GM19395 (cell line): ENCODE results near the gene PLXDC1.

Experiments
- ATAC-seq: cut with Tn5 transposase; IDR thresholded peaks from one replicate; pipeline ENCODE4 v1.9.1; 2021; ENCODE audit warnings: mild to moderate bottlenecking, moderate library complexity; ENCODE audit not compliant: unreplicated experiment

PLXDC1 gene

DNA sequence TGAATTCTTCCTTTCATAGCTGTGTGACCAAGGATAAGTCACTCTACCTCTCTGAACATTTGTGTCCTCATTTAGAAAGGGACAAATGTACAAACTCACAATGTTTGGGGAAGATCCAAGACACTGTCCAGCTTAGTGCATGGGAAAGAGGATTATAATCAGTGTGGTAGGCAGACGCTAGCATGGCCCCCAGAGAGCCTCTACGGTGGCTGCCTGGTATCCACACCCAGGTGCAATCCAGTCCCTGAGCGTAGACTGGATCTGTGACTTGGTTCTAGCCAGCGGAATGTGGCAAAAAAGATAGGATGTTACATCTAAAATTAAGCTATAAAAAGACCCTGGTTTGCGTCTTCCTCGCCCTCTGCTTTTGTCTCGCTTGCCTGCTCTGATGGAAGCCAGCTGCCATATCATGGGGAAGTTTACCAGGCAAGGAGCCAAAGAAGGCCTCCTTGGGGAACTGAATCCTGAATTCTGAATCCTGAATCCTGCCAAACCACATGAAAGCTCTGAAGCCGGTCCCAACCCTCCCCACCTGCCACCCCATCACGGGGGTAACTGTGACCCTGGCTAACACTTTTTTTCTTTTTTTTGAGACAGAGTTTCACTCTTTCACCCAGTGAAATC lies 51.7 kb downstream of the PLXDC1 start:
- ATAC-seq: no peak

DNA sequence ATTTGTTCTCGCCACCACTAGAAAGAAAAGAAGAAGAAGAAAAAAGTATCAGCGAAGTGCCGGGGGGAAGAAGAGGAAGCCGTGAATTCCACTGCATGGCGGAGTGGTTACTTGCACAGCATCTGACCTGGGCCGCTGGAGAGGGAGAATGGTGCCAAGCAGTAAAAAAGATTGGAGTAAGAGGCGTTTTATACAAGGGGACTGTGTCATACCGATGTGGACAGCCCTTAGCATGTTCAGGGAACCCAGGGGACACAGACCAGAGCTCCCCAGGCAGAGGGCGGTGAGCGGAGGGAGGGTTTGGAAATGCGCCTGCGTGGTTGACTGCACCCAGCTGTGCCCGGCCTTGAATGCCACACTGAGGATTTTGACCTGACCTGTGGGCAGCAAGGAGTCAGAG lies 52.8 kb downstream of the PLXDC1 start:
- ATAC-seq: no peak

DNA sequence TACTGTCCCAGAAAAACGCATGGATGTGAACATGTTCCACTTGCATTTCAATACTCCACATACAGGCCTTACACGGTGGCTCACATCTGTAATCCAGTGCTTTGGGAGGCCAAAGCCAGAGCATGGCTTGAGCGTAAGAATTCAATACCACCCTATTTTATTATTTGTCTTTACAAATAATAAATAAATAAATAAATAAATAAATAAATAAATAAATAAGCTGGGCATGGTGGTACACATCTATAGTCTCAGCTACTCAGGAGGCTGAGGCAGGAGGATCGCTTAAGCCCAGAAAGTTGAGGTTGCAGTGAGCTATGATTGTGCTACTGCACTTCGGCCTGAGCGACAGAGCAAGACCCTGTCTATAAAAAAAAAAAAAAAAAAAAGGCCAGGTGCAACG lies 53.9 kb downstream of the PLXDC1 start:
- no peak for ATAC-seq

DNA sequence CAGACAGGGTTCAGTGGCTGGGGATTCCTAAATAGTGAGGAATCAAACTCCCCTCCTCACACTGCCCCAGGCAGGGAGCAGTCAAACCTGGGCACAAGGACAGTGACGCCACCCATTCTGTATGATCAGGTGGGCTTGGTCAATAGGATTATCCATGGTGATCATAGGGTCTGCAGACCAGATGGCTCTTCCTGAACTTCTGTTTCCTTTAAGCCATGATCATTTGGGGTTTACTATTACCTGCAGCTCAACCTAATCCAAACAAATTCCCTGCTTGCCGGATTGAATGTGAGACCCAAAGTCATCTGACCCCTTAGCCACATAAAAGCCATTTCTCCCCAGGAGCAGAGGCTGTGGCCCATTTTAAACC lies 54.3 kb downstream of the PLXDC1 start:
- ATAC-seq: no peak

DNA sequence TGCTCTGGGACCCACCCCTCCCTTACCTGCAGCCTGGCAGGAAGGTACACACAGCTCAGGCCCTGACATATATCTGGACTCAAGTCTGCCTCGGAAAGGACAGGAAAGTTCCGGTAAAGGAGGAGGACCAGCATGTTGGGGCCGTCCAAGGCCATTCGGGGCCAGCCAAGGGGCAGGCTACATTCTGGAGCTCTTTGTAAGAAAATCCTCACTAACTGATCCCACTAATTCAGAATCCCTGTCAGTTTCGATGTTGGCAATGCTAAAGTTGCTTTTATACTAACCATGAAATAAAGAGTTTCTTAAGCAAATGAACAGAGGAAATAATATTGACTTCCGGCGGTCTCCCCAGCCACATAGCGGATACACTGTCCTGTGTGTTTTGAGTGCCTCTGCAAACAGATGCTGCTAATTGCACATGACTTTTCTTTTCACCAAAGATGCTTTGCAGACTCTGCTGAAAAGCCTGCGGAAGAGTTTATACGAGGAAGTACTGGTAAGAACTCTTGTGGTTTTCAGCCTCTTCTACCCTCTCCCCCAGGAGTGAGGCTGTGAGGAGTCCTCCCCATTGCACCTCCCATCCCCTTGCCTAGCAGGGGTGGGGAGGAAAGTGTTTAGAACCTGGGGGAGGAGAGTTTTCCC lies 54.8 kb downstream of the PLXDC1 start:
- ATAC-seq: no peak

DNA sequence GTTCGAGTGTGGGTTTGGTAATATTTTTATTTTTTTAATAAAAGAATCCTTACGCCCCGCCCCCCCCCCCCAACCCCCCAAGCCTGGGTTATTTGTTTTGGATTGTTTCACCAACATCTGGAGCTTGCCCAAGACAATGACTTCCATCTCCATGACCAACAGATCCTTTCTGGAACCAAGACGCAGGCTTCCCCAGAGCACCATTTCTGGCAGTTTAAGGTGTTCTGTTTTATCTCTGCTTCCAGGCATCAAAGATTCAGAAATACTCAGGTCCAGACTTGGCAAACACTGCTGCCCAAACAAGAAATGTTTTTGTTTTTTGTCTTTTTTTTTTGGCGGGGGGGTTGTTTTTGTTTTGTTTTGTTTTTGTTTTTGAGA lies 56.1 kb downstream of the PLXDC1 start:
- ATAC-seq: no peak

DNA sequence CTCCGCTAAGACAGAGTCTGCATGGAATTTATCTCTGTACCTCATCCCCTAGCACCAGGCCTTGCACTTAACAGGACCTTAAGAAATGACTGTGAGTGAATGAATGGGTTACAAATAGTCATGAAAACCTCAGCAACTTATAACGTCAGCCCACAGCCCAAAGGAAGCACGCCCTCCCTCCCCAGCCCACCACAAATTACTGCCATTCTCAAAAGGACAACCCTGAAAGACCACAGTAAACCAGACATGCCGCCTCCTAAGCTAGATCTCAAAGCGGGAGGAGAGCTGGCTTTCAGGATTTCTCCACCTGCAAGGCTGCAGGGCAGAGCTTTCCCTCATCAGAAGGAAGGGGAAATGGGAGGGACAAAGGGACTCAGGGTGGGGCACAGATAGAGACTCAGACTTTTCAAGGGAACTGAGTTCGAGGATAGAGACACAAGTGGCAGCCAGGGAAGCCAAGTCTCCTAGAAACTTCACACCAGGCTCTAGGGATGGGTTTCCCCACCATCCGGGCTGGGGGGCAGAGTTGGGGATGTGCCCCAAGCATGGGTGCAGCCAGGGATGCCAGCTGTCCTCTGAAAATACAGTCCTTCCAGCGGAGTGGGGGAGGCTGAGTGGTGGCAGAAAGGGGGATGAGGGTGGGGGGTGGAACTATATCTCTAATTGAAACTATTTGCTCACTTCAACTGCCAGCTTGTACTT lies 56.7 kb downstream of the PLXDC1 start:
- no peak for ATAC-seq

DNA sequence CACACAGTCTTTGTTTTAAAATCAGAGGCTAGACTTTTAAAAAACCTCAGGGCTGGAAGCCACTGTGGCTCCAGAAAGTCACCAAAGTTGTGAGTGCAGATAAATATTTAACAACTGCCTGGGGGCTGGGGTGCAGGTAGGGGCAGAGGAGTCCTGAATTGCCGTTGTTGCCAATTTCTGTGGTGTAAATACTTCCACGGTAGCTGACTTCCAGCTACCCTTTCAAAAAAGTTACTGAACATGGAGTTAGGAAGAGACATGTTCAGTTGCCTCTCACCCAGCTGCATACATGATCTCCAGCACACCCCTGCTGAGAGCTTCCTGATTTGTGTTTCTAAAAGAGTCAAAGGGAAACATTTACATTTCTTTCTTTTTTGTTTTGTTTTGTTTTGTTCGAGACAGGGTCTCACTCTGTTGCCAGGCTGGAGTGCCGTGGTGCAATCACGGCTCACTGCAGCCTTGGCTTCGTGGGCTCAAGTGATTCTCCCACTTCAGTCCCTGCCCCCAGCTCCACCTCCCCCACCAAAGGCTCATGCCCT lies 58.7 kb downstream of the PLXDC1 start:
- no peak for ATAC-seq

DNA sequence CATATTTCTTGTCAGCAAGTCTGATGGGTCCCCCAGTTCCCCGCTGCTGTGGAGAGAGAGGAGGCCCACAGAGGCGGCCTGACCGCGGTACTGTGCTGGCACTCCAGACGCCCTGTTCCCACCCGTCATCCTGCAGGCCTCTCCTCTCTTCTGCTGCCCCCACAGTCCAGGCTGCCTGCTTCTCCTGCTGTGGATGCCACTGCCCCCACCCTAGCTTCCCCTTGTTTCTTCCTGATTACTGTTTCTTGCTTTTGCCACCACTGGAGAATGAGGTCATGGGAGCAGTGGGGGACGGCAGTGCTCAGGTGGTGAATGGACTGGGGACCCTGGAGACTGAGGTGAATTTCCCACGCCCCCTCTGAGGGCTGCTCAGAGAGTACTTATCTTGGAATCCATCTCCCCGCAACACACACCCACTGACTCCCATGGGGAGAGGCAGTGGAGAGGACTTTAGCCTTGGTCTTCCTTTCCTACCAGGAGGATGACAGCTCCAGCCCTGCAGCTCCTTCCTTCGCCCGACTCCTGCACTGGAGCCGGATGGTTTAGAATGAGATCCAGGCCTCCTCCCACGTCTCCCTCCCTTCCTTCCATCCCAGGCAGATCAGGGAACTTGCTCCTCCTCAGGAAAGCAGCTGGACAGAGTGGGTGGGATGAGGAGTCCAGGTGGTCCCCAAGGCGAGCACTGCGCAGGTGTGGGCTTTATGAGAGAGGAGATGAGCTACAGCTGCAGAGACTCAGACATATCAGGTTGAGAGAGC lies 60.4 kb downstream of the PLXDC1 start:
- no peak for ATAC-seq

DNA sequence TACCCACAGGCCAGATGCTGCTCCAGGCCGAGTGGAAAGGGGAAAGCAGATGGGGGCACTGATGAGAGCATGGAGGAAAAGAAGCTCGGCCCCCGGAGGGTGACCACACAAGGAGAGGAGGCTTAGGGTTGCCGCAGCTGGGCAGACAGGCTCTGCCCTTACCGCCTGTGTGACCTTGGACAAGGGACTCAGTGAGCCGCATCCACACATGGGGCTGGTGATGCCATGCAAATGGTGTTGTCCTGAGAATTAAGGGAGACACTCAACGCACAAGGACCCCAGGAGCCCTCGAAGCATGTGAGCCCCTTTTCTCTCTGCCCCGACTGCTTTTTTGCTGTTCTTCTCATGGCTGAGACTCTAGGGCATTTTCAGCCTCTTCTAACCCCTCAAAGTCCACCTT lies 61.0 kb downstream of the PLXDC1 start:
- ATAC-seq: no peak

DNA sequence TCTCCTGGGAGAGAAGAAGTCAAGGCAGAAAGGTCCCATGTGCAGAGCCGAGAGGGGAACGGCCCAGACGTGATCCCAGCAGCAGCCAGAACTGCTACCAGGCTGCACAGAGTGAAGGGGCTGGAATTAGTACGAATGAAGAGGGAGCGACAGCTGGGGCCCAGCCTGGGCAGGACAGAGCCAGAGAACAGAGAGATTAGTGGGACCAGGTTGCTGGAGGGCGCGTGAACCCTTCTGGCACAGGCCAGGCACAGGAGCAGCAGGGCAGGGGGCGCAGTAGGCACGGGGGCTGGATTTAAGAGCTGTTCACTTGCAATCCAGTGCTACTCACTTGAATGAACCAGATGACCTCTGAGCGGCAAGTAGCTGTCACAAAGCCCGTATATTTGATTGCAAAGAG lies 66.9 kb downstream of the PLXDC1 start:
- ATAC-seq: no peak

DNA sequence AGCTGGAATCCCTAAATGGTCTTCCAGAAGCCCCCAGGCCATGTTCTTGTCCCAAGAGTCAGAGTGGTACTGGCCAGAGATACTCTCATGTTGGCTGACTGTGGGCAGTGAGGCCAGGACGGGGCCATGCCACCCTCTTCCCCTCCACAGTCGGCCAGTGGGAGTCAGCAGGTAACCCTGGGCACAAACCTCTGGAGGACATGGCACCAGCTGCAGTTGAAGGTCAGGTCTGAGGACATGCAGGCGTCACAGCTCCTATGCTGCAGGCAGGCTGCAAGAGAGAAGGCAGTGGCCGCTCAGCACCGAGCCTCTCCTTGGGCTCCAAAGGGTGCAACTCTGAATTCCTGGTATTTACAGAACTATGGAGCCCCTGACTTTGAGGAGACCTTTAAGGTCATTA lies 68.2 kb downstream of the PLXDC1 start:
- no peak for ATAC-seq

DNA sequence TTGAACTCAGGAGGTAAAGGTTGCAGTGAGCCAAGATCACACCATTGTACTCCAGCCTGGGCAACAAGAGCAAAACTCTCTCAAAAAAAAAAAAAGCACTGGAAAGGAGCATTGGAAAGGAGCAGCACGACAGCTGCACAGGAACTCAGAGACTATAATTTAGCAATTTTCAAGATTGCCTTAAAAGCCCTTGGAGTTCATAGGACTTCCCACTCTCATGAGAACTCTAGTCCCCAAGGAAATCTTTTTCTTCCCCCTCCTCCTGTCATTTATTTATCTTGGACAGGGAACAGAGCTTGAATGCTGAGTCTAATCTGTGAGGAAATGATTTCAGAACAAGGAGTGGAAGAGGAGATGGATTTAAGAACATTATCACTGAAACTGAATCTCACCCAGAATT lies 69.0 kb downstream of the PLXDC1 start:
- ATAC-seq: no peak

DNA sequence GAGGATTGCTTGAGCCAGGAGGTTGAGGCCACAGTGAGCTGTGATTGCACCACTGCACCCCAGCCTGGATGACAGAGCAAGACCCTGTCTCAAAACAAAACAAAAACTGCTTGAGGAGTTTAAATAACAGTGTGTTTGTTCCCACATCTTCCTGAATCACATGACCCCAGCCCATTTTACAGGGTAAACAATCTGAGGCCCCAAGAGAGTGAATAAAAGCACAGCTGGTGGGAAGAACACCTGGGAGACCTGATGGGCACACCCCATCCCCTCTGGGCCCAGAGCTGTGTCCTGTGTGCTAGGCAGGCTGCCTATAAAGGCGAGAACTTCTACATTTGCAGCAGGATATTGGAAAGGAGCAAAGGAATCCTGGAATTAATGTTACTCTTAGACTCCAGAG lies 69.6 kb downstream of the PLXDC1 start:
- no peak for ATAC-seq

DNA sequence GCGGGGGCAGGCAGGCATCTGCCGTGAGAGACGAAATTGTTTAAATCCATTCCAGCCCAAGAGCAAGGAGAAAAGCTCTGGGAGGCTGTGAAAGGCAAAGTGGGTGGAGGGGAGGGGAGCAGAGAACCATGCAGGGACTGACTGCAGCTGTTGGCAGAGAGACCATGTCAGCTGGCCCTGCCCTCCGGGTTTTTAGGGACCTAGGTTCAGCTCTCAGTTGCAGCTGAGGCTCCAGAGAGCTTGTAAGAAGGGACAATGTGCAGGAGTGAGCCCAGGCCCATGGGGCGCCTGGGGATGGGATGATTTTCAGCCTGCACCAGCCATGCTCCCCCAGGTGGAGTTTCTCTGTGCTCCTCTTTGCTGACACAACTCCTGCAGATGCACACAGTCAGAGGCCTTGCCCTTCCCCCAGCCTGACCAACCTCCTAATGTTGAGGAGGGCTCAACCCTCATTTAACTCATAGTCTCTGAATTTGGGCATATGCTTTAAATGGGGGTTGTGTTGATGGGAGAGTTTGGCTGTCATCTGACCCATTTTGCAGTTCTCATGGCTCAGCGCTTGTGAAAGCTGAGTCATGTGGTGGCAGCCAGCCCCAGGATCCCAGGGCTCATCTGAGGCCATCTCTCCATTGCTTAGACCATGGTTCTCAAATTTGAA lies 70.9 kb downstream of the PLXDC1 start:
- ATAC-seq: no peak

DNA sequence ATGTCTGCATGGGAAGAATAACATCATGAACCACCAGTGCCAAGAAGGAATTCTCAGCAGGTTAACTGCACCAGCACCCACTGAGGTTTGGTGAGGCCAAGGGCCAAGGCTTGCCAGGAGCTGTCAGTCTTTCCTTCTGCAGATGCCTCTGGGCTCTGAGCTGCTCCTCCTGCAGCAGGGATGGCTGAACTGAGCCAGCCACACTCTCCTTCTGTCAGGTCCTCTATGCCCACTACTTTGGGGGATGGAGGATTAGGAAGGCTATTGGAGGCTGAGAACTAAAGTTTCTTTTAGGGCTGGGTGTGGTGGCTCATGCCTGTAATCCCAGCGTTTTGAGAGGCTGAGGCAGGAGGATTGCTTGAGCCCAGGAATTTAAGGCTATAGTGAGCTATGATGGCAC lies 71.6 kb downstream of the PLXDC1 start:
- ATAC-seq: no peak

DNA sequence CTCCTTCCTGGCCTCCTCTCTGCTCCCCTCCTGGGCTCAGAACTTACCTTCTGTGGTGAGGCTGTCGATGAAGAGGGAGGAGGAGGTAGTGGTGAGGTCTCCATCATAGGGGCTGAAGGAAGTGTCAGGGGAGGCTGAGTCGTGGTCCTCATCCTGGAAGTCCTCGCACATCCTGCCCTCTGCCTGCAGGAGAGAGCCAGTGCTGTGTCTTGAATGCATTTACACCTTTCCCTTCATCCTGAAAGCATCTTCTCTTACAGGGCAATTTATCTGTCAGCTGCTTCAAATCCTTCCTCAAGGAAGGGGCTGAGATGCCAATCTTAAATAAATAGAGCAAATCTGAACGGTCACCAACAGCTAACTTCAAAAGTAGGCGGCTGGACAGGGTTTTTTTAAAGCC lies 73.6 kb downstream of the PLXDC1 start:
- ATAC-seq: no peak

DNA sequence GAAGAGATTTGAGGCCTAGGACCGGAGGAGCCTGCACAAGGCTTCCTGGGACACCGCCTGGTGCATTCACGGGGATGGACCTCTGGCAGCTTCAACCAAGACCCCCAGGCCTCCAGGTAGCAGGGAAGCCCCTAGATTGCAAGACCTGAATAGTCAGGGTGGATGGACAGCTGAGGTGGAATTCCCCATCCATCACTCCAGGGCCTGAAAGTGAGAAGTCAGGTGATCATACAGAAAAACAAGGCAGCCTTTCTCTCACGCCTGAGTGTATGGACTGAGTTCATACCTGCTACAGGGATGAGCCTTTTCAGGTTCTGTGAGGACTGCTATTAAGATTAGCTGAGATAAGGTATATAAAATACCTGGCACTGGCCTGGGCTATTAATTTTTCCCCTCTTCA lies 74.2 kb downstream of the PLXDC1 start:
- no peak for ATAC-seq

DNA sequence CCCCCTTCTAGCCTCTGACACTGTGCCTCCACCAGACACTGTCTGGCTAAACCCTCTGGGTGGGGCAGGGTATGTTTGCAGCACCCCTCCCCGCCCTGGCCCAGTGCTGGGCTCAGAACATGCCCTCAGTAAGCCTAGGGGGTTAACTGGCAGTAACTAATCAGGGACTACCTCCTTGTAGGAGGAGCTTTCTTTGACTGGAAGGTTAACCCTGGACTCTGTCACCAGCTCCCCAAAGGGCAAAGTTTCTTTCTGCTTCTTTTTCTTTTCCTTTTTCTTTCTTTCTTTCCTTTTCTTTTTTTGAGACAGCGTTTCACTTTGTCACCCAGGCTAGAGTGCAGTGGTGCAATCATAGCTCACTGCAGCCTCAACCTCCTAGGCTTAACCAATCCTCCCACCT lies 76.8 kb downstream of the PLXDC1 start:
- ATAC-seq: no peak

DNA sequence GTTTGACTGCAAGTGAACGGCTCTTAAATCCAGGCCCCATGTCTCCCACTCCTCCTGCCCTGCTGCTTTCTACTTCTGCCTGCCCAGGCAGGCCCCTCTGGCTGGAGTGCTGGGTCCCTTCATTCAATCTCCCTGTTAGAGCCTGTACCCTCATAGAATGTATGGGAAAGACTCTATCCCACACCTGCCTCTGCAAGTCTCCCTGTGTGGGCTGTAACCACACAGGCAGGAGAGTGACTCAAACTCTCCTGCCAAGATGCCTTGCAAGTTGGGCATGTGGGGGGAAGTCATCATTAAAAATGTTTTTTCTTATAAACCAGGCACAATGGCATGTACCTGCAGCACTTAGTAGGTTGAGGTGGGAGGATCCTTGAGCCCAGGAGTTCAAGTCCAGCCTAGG lies 77.5 kb downstream of the PLXDC1 start:
- ATAC-seq: no peak

DNA sequence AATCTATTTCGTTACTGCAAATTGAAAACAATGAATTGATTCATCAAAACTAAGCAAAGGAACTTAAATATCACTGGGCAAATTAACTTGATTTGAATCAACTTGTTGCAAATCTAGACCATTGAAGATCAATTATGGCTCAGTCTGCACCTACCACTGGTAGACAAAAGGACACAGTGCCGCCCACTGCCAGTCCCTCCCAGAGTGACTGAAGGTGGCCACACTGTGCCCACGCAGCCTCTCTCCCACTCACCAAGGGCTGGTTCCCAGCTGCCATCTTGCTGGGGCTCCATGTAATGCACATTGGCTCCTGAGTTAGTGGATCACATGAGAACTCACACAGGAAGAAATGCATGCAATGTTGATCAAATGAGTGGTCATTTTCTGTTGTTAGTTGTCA lies 78.1 kb downstream of the PLXDC1 start:
- no peak for ATAC-seq
